Nephron progenitor cell (in vitro differentiated cells): ENCODE results near the gene DNAJB6.
"Not testable (repeated sequence)": the region's sequence is repeated elsewhere in the genome, so short reads cannot be mapped to it uniquely, and the experiment has no call there.

Experiments used
- DNase-seq: peaks from one replicate; pipeline ENCODE4 v3.0.0; 2021
- H3K27ac Mint-ChIP-seq: 2 replicates; pipeline ENCODE4 v1.8.0; 2021; ENCODE audit warnings: mild to moderate bottlenecking, moderate library complexity, mixed read lengths
- H3K27me3 Mint-ChIP-seq: 2 replicates; pipeline ENCODE4 v1.8.0; 2021; ENCODE audit warnings: mild to moderate bottlenecking, low read depth, mixed read lengths; ENCODE audit not compliant: poor library complexity
- H3K36me3 Mint-ChIP-seq: 2 replicates; pipeline ENCODE4 v1.8.0; 2021; ENCODE audit warnings: low read depth, mixed read lengths
- H3K4me1 Mint-ChIP-seq: 2 replicates; pipeline ENCODE4 v1.8.0; 2021; ENCODE audit warnings: mixed read lengths
- H3K4me3 Mint-ChIP-seq: 2 replicates; pipeline ENCODE4 v1.8.0; 2021; ENCODE audit warnings: mild to moderate bottlenecking, moderate library complexity, mixed read lengths
- H3K9me3 Mint-ChIP-seq: 2 replicates; pipeline ENCODE4 v1.8.0; 2021; ENCODE audit warnings: mild to moderate bottlenecking, moderate library complexity, mixed read lengths
- CTCF ChIP-seq: fragments of 200-600 bp; sonication (generic); IDR thresholded peaks from 2 replicates; pipeline ENCODE4 v1.5.0; 2021; ENCODE audit warnings: antibody characterized with exemption

The DNAJB6 gene

GRCh38 chr7:157312941-157313340, 23.9 kb upstream of the DNAJB6 start:
- H3K27me3 Mint-ChIP-seq = peaks cover 11% of the 10 kb centered on the region
- H3K4me1 Mint-ChIP-seq = peaks cover 6% of the 10 kb centered on the region
- no peak for TF ChIP-seq CTCF
- no peak overlapping the region for H3K4me3 Mint-ChIP-seq
- H3K27ac Mint-ChIP-seq = no peak overlapping the region
- no peaks in the 10 kb centered on the region for H3K9me3 Mint-ChIP-seq
- H3K36me3 Mint-ChIP-seq = no peaks in the 10 kb centered on the region
- DNase-seq = no peak

DNA sequence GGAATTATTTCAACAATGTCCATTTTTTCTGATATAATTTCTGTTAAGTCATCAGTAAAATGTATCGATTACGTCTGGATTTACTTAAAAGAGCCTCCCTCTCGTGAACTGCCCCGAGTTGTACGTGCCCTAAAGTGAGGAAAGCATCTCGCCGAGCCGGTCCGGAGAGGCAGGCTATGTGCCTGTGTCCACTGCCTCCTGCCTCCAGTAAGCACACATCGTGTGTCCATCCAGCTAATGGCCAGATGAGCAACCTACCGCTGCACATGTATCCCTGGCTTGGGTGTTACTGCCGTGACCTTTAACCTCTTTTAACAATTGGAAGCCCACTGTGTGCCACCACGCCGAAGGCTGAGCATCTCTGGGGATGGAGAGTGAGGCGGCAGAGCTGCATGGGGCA, 23.2 kb upstream of the DNAJB6 start:
- Mint-ChIP-seq H3K9me3 (no peaks in the 10 kb centered on the region), H3K27me3 (peaks cover 11% of the 10 kb centered on the region), H3K27ac (no peak overlapping the region), H3K4me1 (peaks cover 12% of the 10 kb centered on the region), H3K36me3 (no peaks in the 10 kb centered on the region), H3K4me3 (no peak overlapping the region)
- no peak for DNase-seq
- no peak for TF ChIP-seq CTCF

DNA sequence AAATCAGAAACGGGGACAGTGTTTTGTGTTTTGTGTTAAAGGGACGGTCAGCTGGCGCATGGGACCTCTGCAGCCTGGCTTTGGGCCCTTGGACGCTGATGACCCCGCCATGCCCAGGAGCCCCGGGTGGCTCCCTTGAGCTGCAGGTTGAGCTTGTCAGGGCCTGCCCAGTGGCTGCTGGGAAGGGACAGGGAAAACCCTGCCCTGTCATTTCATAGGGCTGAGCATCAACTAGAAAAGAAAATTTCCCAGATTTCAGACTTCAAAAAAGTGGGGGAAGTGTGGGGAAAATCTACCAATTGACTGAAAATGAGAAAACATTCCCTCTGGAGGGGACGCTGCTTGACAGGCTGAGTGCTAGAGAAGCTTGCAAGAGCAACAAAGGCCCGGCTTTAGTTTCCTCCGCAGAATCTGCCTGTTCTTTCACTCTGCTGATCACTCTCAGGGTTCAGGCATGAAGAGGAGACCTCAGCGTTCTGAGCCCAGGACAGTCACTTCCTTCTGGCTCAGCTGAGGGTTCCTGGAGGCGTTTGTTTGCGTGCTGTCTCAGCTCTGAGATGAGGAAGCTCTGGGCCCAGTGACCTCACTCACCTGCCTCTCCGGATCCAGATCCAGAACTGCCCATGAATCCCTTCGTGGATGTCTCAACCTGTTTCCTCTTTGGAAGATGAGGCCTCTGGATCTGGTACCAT, 18.6 kb upstream of the DNAJB6 start:
- DNase-seq = no peak
- no peak for TF ChIP-seq CTCF
- Mint-ChIP-seq H3K4me3 (no peak overlapping the region), H3K9me3 (no peaks in the 10 kb centered on the region), H3K4me1 (peaks cover 10% of the 10 kb centered on the region), H3K27ac (peak overlapping the region; percentile 88), H3K27me3 (peaks cover 5% of the 10 kb centered on the region), H3K36me3 (no peaks in the 10 kb centered on the region)

DNA sequence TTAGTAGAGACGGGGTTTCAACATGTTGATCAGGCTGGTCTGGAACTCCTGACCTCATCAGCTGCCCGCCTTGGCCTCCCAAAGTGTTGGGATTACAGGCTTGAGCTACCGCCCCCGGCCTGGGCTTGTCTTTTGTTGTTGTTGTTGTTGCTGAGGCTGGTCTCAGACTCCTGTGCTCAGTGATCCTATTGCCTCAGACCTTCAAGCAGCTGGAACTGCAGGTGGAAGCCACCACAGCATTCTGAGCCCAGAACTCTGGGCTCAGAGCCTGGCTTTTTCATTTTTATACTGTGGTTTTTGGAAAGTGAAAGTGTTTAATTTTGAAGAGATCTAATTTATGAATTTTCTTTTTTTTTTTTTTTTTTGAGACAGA, 16.2 kb upstream of the DNAJB6 start:
- Mint-ChIP-seq H3K4me1 (peaks cover 20% of the 10 kb centered on the region), H3K27ac (no peak overlapping the region), H3K9me3 (no peaks in the 10 kb centered on the region), H3K27me3 (peaks cover 5% of the 10 kb centered on the region), H3K36me3 (no peaks in the 10 kb centered on the region), H3K4me3 (no peak overlapping the region)
- no peak for DNase-seq
- no peak for TF ChIP-seq CTCF

DNA sequence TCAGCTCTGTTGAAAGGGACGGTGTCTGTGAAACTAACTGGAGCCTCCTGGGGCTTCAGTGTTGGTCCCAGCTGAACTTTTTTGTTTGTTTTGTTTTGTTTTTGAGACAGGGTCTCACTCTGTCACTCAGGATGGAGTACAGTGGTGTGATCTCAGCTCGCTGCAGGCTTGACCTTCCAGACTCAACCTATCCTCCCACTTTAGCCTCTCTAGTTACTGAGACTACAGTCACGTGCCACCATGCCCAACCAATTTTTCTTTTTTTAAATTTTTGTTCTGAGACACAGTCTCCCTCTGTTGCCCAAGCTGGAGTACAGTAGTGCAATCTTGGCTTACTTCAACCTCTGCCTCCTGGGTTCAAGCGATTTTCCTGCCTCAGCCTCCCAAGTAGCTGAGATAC, 13.4 kb upstream of the DNAJB6 start:
- no peaks in the 10 kb centered on the region for H3K36me3 Mint-ChIP-seq
- peaks cover 11% of the 10 kb centered on the region for H3K27me3 Mint-ChIP-seq
- no peak overlapping the region for H3K4me3 Mint-ChIP-seq
- H3K4me1 Mint-ChIP-seq = peaks cover 16% of the 10 kb centered on the region
- no peak for TF ChIP-seq CTCF
- no peaks in the 10 kb centered on the region for H3K9me3 Mint-ChIP-seq
- H3K27ac Mint-ChIP-seq = no peak overlapping the region
- DNase-seq = no peak

DNA sequence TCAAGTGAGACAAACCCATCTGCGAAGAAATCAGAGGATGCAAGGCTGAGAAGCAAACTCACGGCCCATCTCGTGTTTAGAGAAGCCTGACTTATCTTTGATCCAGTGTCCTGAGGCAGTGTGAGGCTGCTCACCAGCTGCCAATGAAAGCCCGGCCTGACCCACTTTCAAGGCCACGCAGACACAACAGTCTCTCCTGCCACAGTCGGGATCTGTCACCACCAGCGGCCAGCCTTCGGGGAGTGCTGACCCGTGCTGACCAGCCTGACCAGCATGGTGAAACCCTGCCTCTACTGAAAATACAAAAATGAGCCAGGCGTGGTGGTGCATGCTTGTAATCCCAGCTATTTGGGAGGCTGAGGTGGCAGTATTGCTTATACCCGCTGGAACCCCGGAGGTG, 7.4 kb upstream of the DNAJB6 start:
- peak overlapping the region; percentile 83 for H3K27ac Mint-ChIP-seq
- no peak overlapping the region for H3K4me3 Mint-ChIP-seq
- DNase-seq = no peak
- no peak for TF ChIP-seq CTCF
- peaks cover 28% of the 10 kb centered on the region for H3K27me3 Mint-ChIP-seq
- no peaks in the 10 kb centered on the region for H3K4me1 Mint-ChIP-seq
- H3K36me3 Mint-ChIP-seq = no peaks in the 10 kb centered on the region
- H3K9me3 Mint-ChIP-seq = no peaks in the 10 kb centered on the region

DNA sequence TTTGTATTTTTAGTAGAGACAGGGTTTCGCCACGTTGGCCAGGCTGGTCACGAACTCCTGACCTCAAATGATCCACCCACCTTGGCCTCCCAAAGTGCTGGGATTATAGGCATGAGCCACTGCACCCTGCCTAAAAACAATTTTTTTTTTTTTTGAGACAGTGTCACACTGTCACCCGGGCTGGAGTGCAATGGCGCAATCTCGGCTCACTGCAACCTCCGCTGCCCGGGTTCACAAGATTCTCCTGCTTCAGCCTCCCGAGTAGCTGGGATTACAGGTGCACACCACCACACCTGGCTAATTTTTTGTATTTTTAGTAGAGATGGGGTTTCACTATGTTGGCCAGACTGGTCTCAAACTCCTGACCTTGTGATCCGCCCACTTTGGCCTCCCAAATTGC, 6.2 kb upstream of the DNAJB6 start:
- H3K9me3 Mint-ChIP-seq, H3K27ac Mint-ChIP-seq, H3K4me3 Mint-ChIP-seq, H3K4me1 Mint-ChIP-seq, DNase-seq, H3K36me3 Mint-ChIP-seq: not testable (repeated sequence)
- H3K27me3 Mint-ChIP-seq = peaks cover 36% of the 10 kb centered on the region

DNA sequence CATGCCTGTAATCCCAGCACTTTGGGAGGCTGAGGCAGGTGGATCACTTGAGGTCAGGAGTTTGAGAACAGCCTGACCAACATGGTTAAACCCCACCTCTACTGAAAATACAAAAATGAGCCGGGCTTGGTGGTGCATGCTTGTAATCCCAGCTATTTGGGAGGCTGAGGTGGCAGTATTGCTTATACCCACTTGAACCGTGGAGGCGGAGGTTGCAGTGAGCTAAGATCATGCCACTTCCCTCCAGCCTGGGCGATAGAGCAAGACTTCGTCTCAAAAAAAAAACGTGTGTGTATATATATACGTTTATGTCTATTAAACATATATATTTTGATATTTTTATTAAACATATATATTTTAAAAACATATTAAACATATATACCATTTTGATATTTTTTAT, 5.8 kb upstream of the DNAJB6 start:
- H3K4me1 Mint-ChIP-seq, H3K4me3 Mint-ChIP-seq, H3K27ac Mint-ChIP-seq, H3K36me3 Mint-ChIP-seq, DNase-seq: not testable (repeated sequence)
- H3K9me3 Mint-ChIP-seq = peaks cover 11% of the 10 kb centered on the region
- H3K27me3 Mint-ChIP-seq = peaks cover 37% of the 10 kb centered on the region
